Measurements from ENCODE around the gene PPIL4.

Gene PPIL4

GRCh38 chr6:149456311-149457021 lies 89.4 kb downstream of the PPIL4 start:
- no peak for DNase-seq

GRCh38 chr6:149455031-149455732 lies 90.7 kb downstream of the PPIL4 start:
- no peak for DNase-seq

Measured in GDM1 (cell line).